Activated T-cell treated with anti-CD3 and anti-CD28 coated beads for 4 hours (primary cell): ENCODE data around the gene HACL1.
A peak's percentile ranks its signal among the peaks of the same experiment; 100 is the strongest.
"Not testable (repeated sequence)": the region's sequence is repeated elsewhere in the genome, so short reads cannot be mapped to it uniquely, and the experiment has no call there.

Experiments
- DNase-seq: peaks from one replicate; pipeline ENCODE4 v3.0.0-alpha.2; 2020

The HACL1 gene

GRCh38 chr3:15578289-15578867, 23.0 kb downstream of the HACL1 start:
- no peak for DNase-seq

GRCh38 chr3:15576475-15576874, 24.9 kb downstream of the HACL1 start:
- no peak for DNase-seq

GRCh38 chr3:15575446-15575845, 25.9 kb downstream of the HACL1 start:
- DNase-seq, result no peak

GRCh38 chr3:15572138-15572537, 29.2 kb downstream of the HACL1 start:
- DNase-seq, result no peak

- no peak for DNase-seq
These were observed 38.2 kb downstream of the HACL1 start for GRCh38 chr3:15563190-15563589.

- DNase-seq, result no peak
These were observed 38.8 kb downstream of the HACL1 start for GRCh38 chr3:15562560-15562959.

- DNase-seq, result no peak
These were observed 42.8 kb downstream of the HACL1 start for GRCh38 chr3:15558581-15558980.

- DNase-seq, result peak; percentile 38
These were observed 43.8 kb downstream of the HACL1 start for GRCh38 chr3:15557511-15557946.

GRCh38 chr3:15556512-15556911, 44.9 kb downstream of the HACL1 start:
- no peak for DNase-seq

GRCh38 chr3:15553749-15554148, 47.6 kb downstream of the HACL1 start:
- no peak for DNase-seq

GRCh38 chr3:15551902-15552301, 49.5 kb downstream of the HACL1 start:
- no peak for DNase-seq

GRCh38 chr3:15549846-15550245, 51.5 kb downstream of the HACL1 start:
- DNase-seq, result no peak

GRCh38 chr3:15542614-15543013, 58.8 kb downstream of the HACL1 start:
- DNase-seq, result no peak

- no peak for DNase-seq
These were observed 60.0 kb downstream of the HACL1 start for GRCh38 chr3:15541371-15541770.

- no peak for DNase-seq
These were observed 62.3 kb downstream of the HACL1 start for GRCh38 chr3:15539066-15539465.

GRCh38 chr3:15538345-15538744, 63.0 kb downstream of the HACL1 start:
- DNase-seq, result no peak

GRCh38 chr3:15536856-15537255, 64.5 kb downstream of the HACL1 start:
- DNase-seq, result no peak

GRCh38 chr3:15535732-15536131, 65.6 kb downstream of the HACL1 start:
- DNase-seq, result peak; percentile 48

- not testable (repeated sequence) for DNase-seq
These were observed 68.8 kb downstream of the HACL1 start for GRCh38 chr3:15532614-15533013.

GRCh38 chr3:15531346-15531745, 70.0 kb downstream of the HACL1 start:
- DNase-seq, result no peak

- DNase-seq, result no peak
These were observed 72.4 kb downstream of the HACL1 start for GRCh38 chr3:15528854-15529537.

- DNase-seq, result no peak
These were observed 74.3 kb downstream of the HACL1 start for GRCh38 chr3:15527031-15527459.

GRCh38 chr3:15525790-15526189, 75.6 kb downstream of the HACL1 start:
- no peak for DNase-seq

GRCh38 chr3:15523660-15524417, 77.5 kb downstream of the HACL1 start:
- DNase-seq, result no peak
